ENCODE results near the gene TTC34.

GRCh38 chr1:2595812-2596529, 205.5 kb downstream of the TTC34 start:
- TF ChIP-seq POLR2AphosphoS5 (IDR thresholded peaks at IDR 0.05) (no peak), POLR2A (IDR thresholded peaks at IDR 0.05) (no peak), CTCF (IDR thresholded peaks at IDR 0.05) (no peak)
